SU-DHL-6 (cell line): ENCODE data around the gene ZNF716.

Source experiments
- H2AFZ ChIP-seq: fragments of 200-600 bp; sonication (generic); 2 replicates; pipeline ENCODE4 v1.6.1; 2014; ENCODE audit warnings: low read depth, mild to moderate bottlenecking, moderate library complexity, mixed read lengths, antibody characterized with exemption, low read length; ENCODE audit not compliant: severe bottlenecking
- H3F3A ChIP-seq: fragments of 200-600 bp; shearing (Covaris generic); 2 replicates; pipeline ENCODE4 v1.6.0; 2016; ENCODE audit warnings: antibody characterized with exemption, mild to moderate bottlenecking; ENCODE audit not compliant: insufficient read depth
- H3K27ac ChIP-seq: fragments of 200-600 bp; sonication (generic); 2 replicates; pipeline ENCODE4 v1.5.1; 2016; ENCODE audit warnings: low read depth, mild to moderate bottlenecking, low read length, moderate library complexity, mixed read lengths
- H3K27me3 ChIP-seq: fragments of 200-600 bp; sonication (generic), shearing (Covaris generic); 2 replicates; pipeline ENCODE4 v1.6.0; 2014; ENCODE audit warnings: mild to moderate bottlenecking, low read length
- H3K36me3 ChIP-seq: fragments of 200-600 bp; sonication (generic); 2 replicates; pipeline ENCODE4 v1.6.1; 2014; ENCODE audit warnings: mild to moderate bottlenecking, low read length, mixed read lengths
- H3K4me2 ChIP-seq: fragments of 300-600, 200-600 bp; shearing (Covaris generic), sonication (generic); 2 replicates; pipeline ENCODE4 v1.6.0; 2014; ENCODE audit warnings: low read length, low read depth, mild to moderate bottlenecking; ENCODE audit not compliant: poor library complexity, severe bottlenecking
- H3K4me3 ChIP-seq: fragments of 200-600 bp; sonication (generic); 2 replicates; pipeline ENCODE4 v1.5.1; 2014; ENCODE audit warnings: antibody characterized with exemption, low read length, mild to moderate bottlenecking, mixed read lengths; ENCODE audit not compliant: insufficient read depth, poor library complexity, severe bottlenecking
- H3K79me2 ChIP-seq: fragments of 200-600 bp; sonication (generic); 2 replicates; pipeline ENCODE4 v1.6.1; 2014; ENCODE audit warnings: mild to moderate bottlenecking, low read length, moderate library complexity; ENCODE audit not compliant: insufficient read depth
- H3K9ac ChIP-seq: fragments of 200-600 bp; sonication (generic); 2 replicates; pipeline ENCODE4 v1.7.0; 2014; ENCODE audit warnings: mild to moderate bottlenecking, low read length
- H3K9me2 ChIP-seq: fragments of 200-600 bp; sonication (generic); replicated peaks from 2 replicates; pipeline ENCODE4 v1.6.1; 2014; ENCODE audit warnings: low read length; ENCODE audit not compliant: insufficient read depth
- H3K9me3 ChIP-seq: fragments of 200-600 bp; sonication (generic); 2 replicates; pipeline ENCODE4 v1.6.1; 2014; ENCODE audit warnings: low read length, mixed read lengths; ENCODE audit not compliant: insufficient read depth
- H4K20me1 ChIP-seq: fragments of 200-600 bp; sonication (generic); 2 replicates; pipeline ENCODE4 v1.6.1; 2014; ENCODE audit warnings: low read depth, mild to moderate bottlenecking, antibody characterized with exemption, low read length, moderate library complexity, mixed read lengths
- EZH2phosphoT487 ChIP-seq: fragments of 200-600 bp; sonication (generic), shearing (Covaris generic); conservative IDR thresholded peaks from 2 replicates; pipeline ENCODE4 v1.6.1; 2018; ENCODE audit warnings: mild to moderate bottlenecking, antibody characterized with exemption, low read length, moderate library complexity, mixed read lengths
- TF ChIP-seq, protein P1 (sequence below): fragments of 200-600 bp; sonication (generic); IDR thresholded peaks from one replicate; pipeline ENCODE4 v1.5.1; 2017; ENCODE audit warnings: antibody characterized with exemption, mild to moderate bottlenecking, low read length, moderate library complexity; ENCODE audit not compliant: insufficient read depth, poor library complexity, severe bottlenecking

The ZNF716 gene

DNA sequence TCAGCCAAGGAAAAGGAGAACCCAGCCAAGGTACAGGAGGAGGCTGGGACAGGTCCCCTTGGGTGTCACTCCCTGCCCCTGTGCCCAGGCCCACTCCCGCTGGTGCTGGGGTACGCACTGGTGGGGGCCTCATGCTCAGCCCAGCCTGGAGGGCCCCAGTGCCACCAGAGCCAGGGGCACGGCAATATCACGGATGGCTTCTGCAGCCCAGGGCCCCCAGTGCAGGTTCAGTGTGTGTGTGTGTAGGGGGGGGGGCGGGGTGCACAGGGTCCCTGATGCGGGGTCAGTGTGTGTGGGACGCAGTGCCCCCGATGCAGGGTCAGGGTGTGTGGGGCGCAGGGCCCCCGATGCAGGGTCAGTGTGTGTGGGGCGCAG lies 23.4 kb upstream of the ZNF716 start:
- Histone ChIP-seq H3K9me2 (no peaks in the 10 kb centered on the region), H4K20me1 (no peaks in the 10 kb centered on the region), H3K4me3 (no peak overlapping the region), H3K36me3 (no peaks in the 10 kb centered on the region), H3F3A (no peaks in the 10 kb centered on the region), H3K4me2 (no peak overlapping the region), H3K9ac (no peak overlapping the region), H3K79me2 (no peaks in the 10 kb centered on the region), H3K27me3 (no peaks in the 10 kb centered on the region), H3K27ac (no peak overlapping the region), H2AFZ (no peak overlapping the region), H3K9me3 (no peaks in the 10 kb centered on the region)
- no peak for TF ChIP-seq EZH2phosphoT487
- TF ChIP-seq, protein P1, sequence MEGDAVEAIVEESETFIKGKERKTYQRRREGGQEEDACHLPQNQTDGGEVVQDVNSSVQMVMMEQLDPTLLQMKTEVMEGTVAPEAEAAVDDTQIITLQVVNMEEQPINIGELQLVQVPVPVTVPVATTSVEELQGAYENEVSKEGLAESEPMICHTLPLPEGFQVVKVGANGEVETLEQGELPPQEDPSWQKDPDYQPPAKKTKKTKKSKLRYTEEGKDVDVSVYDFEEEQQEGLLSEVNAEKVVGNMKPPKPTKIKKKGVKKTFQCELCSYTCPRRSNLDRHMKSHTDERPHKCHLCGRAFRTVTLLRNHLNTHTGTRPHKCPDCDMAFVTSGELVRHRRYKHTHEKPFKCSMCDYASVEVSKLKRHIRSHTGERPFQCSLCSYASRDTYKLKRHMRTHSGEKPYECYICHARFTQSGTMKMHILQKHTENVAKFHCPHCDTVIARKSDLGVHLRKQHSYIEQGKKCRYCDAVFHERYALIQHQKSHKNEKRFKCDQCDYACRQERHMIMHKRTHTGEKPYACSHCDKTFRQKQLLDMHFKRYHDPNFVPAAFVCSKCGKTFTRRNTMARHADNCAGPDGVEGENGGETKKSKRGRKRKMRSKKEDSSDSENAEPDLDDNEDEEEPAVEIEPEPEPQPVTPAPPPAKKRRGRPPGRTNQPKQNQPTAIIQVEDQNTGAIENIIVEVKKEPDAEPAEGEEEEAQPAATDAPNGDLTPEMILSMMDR = no peak

DNA sequence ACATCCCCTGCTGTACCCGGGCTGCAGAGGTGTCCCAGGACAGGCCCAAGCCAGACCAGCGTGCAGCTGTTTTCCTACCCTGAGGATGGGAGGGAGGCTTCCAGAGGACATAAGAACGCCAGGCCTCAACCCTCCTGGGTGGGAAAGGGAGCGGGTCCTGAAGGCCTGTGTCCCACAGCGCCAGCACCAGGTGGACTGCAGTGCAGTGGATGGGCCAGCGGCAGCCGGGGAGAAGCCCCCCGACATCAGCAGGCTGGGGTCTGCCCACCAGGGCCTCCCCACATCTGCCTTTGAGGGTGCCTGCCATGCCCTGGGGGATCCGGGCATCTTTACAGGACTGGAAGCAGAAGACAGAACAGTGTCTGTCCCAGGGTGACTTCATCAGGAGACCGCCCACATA lies 22.8 kb upstream of the ZNF716 start:
- Histone ChIP-seq H3F3A (no peaks in the 10 kb centered on the region), H3K9me2 (no peaks in the 10 kb centered on the region), H3K9me3 (no peaks in the 10 kb centered on the region), H3K27me3 (no peaks in the 10 kb centered on the region), H3K4me2 (no peak overlapping the region), H3K4me3 (no peak overlapping the region), H3K27ac (no peak overlapping the region), H2AFZ (no peak overlapping the region), H3K36me3 (no peaks in the 10 kb centered on the region), H3K79me2 (no peaks in the 10 kb centered on the region), H4K20me1 (no peaks in the 10 kb centered on the region), H3K9ac (no peak overlapping the region)
- no peak for TF ChIP-seq EZH2phosphoT487
- TF ChIP-seq, protein P1 = no peak

DNA sequence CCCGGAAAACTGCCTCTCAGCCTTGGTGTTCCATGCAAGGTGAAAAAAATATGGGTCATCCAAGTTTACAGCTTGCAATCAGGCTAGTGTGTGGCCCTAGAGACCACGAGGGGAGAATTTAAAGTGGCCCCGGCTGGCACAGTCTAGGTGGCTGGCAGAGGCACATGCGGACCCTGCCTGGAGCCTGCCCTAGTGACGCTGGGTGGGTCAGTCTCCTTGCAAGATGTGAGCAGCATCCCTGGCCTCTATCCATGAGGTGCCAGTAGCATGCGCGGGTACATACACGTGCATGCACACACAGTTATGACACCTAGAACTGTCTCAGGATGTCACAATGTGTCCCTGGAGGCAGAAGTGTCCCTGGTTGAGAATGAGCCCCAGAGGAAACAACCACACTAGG lies 22.4 kb upstream of the ZNF716 start:
- no peaks in the 10 kb centered on the region for H3K36me3 ChIP-seq

More for the DNA sequence above, 22.4 kb upstream of the ZNF716 start:
- H3K9me2 ChIP-seq = no peaks in the 10 kb centered on the region
- H3K4me3 ChIP-seq = no peak overlapping the region
- TF ChIP-seq EZH2phosphoT487 = no peak
- TF ChIP-seq, protein P1 = no peak
- H4K20me1 ChIP-seq = no peaks in the 10 kb centered on the region
- H3K79me2 ChIP-seq = no peaks in the 10 kb centered on the region
- H2AFZ ChIP-seq = no peak overlapping the region
- no peak overlapping the region for H3K27ac ChIP-seq
- no peaks in the 10 kb centered on the region for H3K27me3 ChIP-seq
- no peak overlapping the region for H3K9ac ChIP-seq
- no peaks in the 10 kb centered on the region for H3F3A ChIP-seq
- H3K9me3 ChIP-seq = 0 out of 2 replicates have a peak, but pooled peaks cover under 1% of the 10 kb centered on the region
- H3K4me2 ChIP-seq = no peak overlapping the region
